DMS79 treated with DMSO at 0.1 percent for 48 hours (cell line): ENCODE data around the gene CYB5R4.
"Not testable (repeated sequence)": the region's sequence is repeated elsewhere in the genome, so short reads cannot be mapped to it uniquely, and the experiment has no call there.

Source experiments
- DNase-seq: peaks from one replicate; lab custom pipeline; 2025; lab: John Stamatoyannopoulos, UW

The CYB5R4 gene

DNA sequence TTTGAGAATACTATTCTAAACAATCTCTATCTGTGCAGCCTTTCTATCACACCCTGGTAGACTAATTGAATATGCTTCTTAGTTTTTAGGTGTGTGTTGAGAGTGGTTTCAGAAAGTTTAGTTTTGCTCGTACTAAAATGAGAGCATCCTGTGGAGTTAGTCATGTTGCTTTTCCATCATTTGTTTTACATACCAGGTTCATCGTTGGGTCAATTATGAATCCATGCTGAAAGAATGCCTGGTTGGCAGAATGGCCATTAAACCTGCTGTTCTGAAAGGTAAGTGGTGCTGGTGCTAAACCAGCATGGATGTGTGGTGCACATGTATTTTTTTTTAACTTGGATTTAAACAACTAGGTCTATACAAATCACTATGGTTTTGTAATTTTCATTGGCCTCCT lies 49.3 kb downstream of the CYB5R4 start:
- DNase-seq, result no peak

DNA sequence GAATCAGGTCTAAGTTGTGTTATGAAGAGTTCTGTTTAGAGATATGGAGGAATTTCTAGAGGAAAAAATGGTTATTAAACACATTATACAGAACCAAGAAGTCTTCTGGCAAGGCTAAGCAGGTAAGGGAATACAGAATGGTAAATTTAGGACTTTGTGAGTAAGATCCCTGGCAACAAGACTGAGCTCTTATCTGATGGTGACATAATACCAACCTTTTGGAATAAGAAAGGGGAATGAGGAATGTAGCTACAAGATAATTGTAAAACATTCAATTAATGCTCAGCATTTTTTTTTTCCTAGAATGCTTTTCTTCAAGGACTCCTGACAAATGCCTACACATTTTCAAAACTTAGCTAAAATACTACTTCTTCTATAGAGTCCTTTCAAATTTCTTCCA lies 51.8 kb downstream of the CYB5R4 start:
- no peak for DNase-seq

DNA sequence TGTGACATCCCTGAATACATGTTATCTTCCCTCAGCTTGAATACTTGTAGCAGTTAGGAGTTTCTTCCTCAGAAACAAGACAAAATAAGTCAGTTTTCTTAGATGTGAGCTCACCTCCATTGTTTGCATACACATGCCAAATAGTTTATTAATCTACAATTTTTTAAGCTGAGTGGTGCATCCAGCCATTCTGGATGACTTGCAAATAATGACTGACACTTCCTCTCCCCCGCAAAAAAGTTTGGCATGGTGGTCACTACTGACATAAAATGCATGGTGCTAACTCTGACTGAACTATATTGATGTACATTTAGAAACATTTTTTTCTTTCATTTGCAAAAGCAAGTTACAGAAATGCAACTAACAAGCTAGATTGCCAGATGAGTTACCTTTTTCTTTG lies 55.5 kb downstream of the CYB5R4 start:
- no peak for DNase-seq

GRCh38 chr6:83917001-83917400 lies 57.5 kb downstream of the CYB5R4 start:
- no peak for DNase-seq

DNA sequence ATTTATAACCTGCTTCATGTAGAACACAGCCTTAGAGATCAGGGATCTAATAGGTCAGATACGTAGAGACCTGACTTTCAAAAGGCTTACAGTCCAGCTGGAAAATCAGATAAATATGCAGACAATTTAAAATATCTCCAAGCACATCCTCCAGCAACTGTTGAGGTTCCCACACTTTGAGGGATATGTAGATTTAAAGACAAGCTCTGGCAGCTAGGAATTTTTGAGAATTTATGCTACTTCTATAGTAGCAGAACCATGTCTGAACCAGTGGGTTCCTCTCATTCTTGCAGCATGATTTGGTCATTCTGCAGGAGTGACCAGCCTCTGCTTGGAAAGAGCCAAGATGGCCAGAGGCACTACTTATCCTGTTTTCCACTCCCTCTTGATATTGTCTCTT lies 60.5 kb downstream of the CYB5R4 start:
- DNase-seq, result no peak

GRCh38 chr6:83921315-83921714 lies 61.8 kb downstream of the CYB5R4 start:
- no peak for DNase-seq

- no peak for DNase-seq
Measured at GRCh38 chr6:83927470-83927869, 68.0 kb downstream of the CYB5R4 start.

DNA sequence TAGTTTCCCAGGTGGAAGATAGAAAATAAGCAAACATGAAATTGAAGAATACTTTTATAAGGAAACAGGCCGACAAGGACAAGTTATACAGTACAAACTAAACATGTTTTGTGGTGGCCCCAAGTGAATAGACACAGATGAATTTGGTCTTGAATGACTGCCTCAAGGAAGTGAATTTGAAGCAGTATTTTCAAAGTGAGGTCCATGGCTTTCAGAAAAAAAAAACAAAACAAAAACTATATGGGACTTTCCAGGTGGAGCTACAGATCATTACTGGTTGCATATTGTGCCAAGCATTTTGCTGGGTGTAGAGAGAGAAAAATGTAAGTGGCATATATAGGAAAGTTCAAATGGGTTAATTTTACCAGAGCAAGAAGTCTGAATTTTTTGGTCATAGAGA lies 68.8 kb downstream of the CYB5R4 start:
- no peak for DNase-seq

DNA sequence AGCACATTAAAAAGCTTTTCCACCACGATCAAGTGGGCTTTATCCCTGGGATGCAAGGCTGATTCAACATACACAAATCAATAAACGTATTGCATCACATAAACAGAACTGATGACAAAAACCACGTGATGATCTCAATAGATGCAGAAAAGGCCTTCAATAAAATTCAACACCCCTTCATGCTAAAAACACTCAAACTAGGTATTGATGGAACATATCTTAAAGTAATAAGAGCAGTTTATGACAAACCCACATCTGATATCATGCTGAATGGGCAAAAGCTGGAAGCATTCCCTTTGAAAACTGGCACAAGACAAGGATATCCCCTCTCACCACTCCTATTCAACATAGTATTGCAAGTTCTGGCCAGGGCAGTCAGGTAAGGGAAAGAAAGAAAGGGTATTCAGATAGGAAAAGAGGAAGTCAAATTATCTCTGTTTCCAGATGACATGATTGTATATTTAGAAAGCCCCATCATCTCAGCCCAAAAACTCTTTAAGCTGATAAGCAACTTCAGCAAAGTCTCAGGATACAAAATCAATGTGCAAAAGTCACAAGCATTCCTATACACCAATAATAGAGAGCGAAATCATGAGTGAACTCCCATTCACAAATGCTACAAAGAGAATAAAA lies 86.8 kb downstream of the CYB5R4 start:
- not testable (repeated sequence) for DNase-seq

DNA sequence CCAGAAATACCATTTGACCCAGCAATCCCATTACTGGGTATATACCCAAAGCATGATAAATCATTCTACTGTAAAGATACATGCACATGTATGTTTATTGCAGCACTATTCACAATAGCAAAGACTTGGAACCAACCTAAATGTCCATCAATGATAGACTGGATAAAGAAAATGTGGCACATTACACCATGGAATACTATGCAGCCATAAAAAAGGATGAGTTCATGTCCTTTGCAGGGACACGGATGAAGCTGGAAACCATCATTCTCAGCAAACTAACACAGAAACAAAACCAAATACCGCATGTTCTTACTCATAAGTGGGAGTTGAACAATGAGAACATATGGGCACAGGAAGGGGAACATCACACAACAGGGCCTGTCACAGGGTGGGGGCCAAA lies 88.5 kb downstream of the CYB5R4 start:
- not testable (repeated sequence) for DNase-seq

DNA sequence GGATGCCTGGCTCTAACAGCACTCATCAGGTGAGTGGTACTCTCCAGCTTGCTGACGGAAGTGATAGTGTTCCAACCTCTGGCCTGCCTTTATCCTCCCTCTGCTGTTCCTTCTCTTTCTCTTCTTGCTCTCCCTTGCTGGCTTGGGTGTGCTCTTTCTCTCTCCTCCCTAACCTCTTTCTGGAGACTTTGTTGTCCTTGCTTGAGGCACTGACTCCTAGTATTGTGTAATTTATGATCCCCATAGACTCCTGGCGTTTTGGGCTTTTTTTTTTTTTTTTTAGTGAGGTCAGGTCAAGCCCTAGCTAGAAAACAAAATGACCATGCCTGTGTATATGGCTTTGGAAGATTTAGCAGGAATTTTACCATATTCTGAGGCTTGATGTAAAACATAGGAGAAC lies 89.4 kb downstream of the CYB5R4 start:
- DNase-seq, result no peak

GRCh38 chr6:83951423-83951822 lies 91.9 kb downstream of the CYB5R4 start:
- not testable (repeated sequence) for DNase-seq

DNA sequence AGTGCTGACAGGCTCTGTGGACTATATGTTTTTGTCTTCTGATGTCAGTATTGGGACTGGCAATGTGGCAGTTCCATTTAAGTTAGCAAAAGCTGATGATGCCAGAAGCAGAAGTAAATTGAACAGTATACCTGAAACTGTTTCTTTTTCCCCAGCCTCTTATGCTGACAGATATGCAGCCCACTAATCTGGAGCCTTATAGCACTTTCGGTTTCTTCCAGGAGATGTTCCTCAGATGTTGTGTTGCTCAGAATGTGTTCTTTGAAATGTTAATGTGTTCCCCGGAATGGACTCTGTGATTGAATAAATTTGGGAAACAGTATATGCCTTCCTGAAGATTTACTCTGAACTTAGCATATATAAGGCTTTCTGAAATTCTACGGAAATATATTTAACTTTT lies 93.3 kb downstream of the CYB5R4 start:
- DNase-seq, result no peak

DNA sequence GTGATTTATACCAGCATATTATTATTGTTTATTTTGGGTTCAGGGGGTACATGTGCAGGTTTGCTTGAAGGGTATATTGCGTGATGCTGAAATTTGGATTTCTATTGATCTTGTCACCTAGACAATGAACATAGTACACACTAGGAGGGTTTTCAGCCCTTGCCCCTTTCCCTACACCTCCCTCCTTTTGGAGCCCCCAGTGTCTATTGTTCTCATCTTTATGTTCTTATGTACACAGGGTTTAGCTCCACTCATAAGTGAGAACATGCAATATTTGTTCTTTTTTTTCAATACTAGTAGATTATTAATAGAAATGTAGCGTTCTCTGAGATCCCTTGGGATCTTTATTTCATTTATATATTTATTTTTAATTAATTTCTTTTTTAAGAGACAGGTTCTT lies 94.9 kb downstream of the CYB5R4 start:
- DNase-seq, result no peak

DNA sequence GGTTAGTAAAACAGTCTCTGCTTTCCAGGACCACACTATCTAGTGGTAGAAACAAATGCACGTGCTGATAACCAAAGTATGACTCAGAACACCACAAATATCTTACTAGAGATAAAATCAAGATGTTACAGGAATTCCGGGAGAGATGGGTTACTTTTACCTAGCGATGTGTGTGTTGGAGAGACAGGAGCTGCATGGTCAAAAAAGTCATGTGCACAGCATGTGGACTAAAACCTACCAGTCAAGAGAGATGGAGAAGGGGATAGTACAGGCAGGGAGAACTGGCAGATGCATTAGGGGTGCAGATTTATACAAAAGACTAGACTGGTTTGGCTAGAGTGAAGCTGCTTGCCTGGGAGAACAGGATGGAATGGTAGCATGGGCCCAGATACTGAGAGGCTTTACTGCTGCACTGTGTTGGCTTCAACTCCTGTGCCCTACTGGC lies 98.8 kb downstream of the CYB5R4 start:
- no peak for DNase-seq

GRCh38 chr6:83960664-83961063 lies 101.2 kb downstream of the CYB5R4 start:
- no peak for DNase-seq

DNA sequence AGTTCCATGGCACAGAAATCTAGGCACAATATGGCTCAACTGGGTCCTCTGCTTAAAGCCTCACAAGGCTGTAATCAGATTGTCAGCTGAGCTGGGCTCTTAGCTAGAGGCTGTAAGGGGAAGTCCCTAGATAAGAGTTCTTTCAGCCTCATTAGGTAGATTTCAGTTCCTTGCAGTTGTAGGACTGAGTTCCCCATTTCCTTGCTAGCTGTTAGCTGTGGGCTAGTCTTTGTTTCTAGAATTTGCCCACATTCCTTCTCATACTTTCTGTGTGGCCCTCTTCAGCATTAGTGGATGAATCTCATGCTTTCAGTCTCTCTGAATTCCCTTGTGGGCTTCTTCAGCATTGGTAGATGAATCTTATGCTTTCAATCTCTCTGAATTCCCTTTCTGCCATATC lies 103.1 kb downstream of the CYB5R4 start:
- DNase-seq, result no peak

DNA sequence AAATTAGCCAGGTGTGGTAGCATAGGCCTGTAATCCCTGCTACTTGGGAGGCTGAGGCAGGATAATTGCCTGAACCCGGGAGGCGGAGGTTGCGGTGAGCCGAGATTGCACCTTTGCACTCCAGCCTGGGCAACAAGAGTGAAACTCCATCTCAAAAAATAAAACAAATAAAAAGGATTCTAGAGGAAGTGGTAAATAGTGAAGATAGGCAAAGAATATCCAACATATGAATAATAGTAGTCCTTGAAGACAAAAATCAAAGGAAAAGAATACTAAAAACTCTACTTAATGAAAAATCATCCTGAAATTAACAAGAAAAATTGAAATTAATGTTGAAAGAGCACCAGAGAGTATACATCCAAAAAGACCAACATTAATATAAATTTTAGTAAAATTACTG lies 107.0 kb downstream of the CYB5R4 start:
- DNase-seq, result no peak

- no peak for DNase-seq
Measured at GRCh38 chr6:83970582-83970981, 111.1 kb downstream of the CYB5R4 start.

DNA sequence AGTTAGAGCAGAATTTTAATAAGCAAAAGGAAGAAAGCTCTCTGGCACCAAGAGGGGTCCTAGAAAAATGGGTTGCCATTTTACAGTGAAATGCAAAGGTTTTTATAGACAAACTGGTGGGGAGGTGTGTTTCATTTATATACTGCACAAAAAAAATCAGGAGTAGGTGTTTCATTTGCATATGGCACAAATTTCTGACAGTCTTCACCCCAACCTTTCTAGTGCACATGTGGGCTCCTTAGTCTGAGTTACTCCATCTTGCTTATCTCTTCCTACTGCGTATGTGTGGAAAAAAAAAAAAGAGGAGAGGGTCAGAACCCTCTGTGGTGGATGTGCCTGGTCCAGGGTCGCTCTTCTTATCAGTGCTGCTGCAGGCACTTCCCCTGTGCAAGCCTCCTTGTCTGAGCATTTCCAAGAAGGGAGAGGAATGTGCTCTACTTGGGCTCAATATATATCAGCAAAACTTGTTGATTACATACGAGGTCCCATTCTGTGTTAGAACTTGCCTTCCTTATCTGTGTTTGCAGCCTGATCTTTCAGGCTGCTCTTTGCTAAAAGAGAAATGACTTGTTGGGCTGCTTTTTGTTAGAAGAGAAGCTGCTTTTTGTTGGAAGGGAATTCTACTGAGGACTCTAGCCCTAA lies 115.0 kb downstream of the CYB5R4 start:
- DNase-seq, result no peak

- no peak for DNase-seq
Measured at GRCh38 chr6:83976037-83976755, 116.7 kb downstream of the CYB5R4 start.

GRCh38 chr6:83976871-83977270 lies 117.4 kb downstream of the CYB5R4 start:
- DNase-seq, result no peak

DNA sequence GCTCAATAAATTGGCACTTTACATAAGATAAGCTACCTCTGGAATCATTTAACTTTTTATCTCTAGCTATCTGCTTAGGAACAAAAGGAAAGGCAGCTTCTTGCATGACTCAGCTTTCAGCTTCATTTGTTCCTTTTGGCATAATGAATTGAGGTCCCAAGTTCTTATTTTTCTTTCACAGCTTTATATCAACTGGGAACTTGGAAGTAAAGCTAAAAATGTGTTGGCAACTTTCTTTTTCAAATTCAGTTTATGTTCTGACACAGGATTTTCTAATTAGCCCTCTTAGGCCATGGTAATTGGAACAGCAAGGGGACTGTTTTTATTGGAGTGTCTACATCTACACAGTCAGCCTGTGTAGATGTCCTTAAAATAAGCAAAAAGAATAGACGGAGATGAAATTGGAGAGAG lies 118.8 kb downstream of the CYB5R4 start:
- DNase-seq, result no peak
